Trophoblast cell (in vitro differentiated cells and primary cell): ENCODE measurements around the gene CPOX.

Experiments used
- DNase-seq, 2 donors: peaks; one replicate each; pipeline ENCODE4 v3.0.0-alpha.2; 2016
- H2AFZ ChIP-seq: 2 replicates; pipeline ENCODE4 v1.6.1; 2013; ENCODE audit warnings: low read length, moderate library complexity, mild to moderate bottlenecking; ENCODE audit not compliant: insufficient read depth, poor library complexity
- H2AK5ac ChIP-seq: 2 replicates; pipeline ENCODE4 v1.6.1; 2013; ENCODE audit warnings: mild to moderate bottlenecking, low read length
- H2BK120ac ChIP-seq: 2 replicates; pipeline ENCODE4 v1.6.1; 2013; ENCODE audit warnings: low read length, mild to moderate bottlenecking, moderate library complexity; ENCODE audit not compliant: insufficient read depth, poor library complexity
- H2BK12ac ChIP-seq: 2 replicates; pipeline ENCODE4 v1.6.1; 2013; ENCODE audit warnings: mild to moderate bottlenecking, low read length, moderate library complexity
- H2BK5ac ChIP-seq: 2 replicates; pipeline ENCODE4 v1.6.1; 2013; ENCODE audit warnings: low read length, low read depth, moderate library complexity, mild to moderate bottlenecking; ENCODE audit not compliant: poor library complexity
- H3K14ac ChIP-seq: 2 replicates; pipeline ENCODE4 v1.6.1; 2013; ENCODE audit warnings: mild to moderate bottlenecking, low read length
- H3K18ac ChIP-seq: 2 replicates; pipeline ENCODE4 v1.6.1; 2013; ENCODE audit warnings: mild to moderate bottlenecking, low read length
- H3K23ac ChIP-seq: 2 replicates; pipeline ENCODE4 v1.6.1; 2013; ENCODE audit warnings: low read length
- H3K27ac ChIP-seq: 2 replicates; pipeline ENCODE4 v1.5.1; 2013; ENCODE audit warnings: low read depth, mild to moderate bottlenecking, inconsistent platforms, low read length, moderate library complexity
- H3K27me3 ChIP-seq: 2 replicates; pipeline ENCODE4 v1.6.1; 2013; ENCODE audit warnings: inconsistent platforms, mild to moderate bottlenecking, low read length, moderate library complexity; ENCODE audit not compliant: insufficient read depth
- H3K36me3 ChIP-seq, 2 experiments: 1 replicate in 1 of 2; 2 replicates in 1 of 2; pipeline ENCODE4 v1.6.1; 2013; ENCODE audit warnings: low read length in 2 of 2, mild to moderate bottlenecking in 2 of 2, moderate library complexity in 1 of 2; ENCODE audit not compliant: insufficient read depth in 2 of 2, control insufficient read depth in 1 of 2
- H3K4ac ChIP-seq: 2 replicates; pipeline ENCODE4 v1.6.1; 2013; ENCODE audit warnings: low read depth, mild to moderate bottlenecking, low read length, moderate library complexity
- H3K4me1 ChIP-seq, 2 experiments: 1 replicate in 1 of 2; 2 replicates in 1 of 2; pipeline ENCODE4 v1.6.1; 2013; ENCODE audit warnings: low read length in 2 of 2, mild to moderate bottlenecking in 2 of 2, moderate library complexity in 1 of 2; ENCODE audit not compliant: insufficient read depth in 2 of 2, control insufficient read depth in 1 of 2
- H3K4me2 ChIP-seq: 2 replicates; pipeline ENCODE4 v1.6.1; 2013; ENCODE audit warnings: inconsistent platforms, mild to moderate bottlenecking, low read length, moderate library complexity
- H3K4me3 ChIP-seq: 2 replicates; pipeline ENCODE4 v1.5.1; 2013; ENCODE audit warnings: mild to moderate bottlenecking, low read depth, low read length, inconsistent platforms
- H3K79me1 ChIP-seq: one replicate; pipeline ENCODE4 v1.6.1; 2013; ENCODE audit warnings: low read length
- H3K79me2 ChIP-seq: 2 replicates; pipeline ENCODE4 v1.6.1; 2013; ENCODE audit warnings: low read length, mild to moderate bottlenecking; ENCODE audit not compliant: control insufficient read depth, insufficient read depth, poor library complexity
- H3K9ac ChIP-seq: 2 replicates; pipeline ENCODE4 v1.6.1; 2013; ENCODE audit warnings: mild to moderate bottlenecking, low read length
- H3K9me3 ChIP-seq: 2 replicates; pipeline ENCODE4 v1.6.1; 2013; ENCODE audit warnings: low read depth, mild to moderate bottlenecking, control low read depth, inconsistent platforms, low read length; ENCODE audit not compliant: insufficient read depth
- H4K12ac ChIP-seq: 2 replicates; pipeline ENCODE4 v1.6.1; 2013; ENCODE audit warnings: low read depth, mild to moderate bottlenecking, low read length, moderate library complexity
- H4K8ac ChIP-seq: 2 replicates; pipeline ENCODE4 v1.6.1; 2013; ENCODE audit warnings: low read depth, mild to moderate bottlenecking, low read length, moderate library complexity
- H4K91ac ChIP-seq: one replicate; pipeline ENCODE4 v1.6.1; 2013; ENCODE audit warnings: low read depth, mild to moderate bottlenecking, low read length, moderate library complexity
- WGBS: extraction: QIAGEN DNeasy Blood & Tissue Kit; methylation state at CpG from one replicate; pipeline ENCODE4 v1.1.7; 2013; ENCODE audit warnings: missing lambda C conversion rate; ENCODE audit not compliant: insufficient read length, insufficient coverage; ENCODE audit errors: extremely low coverage; 5-methylcytosine and 5-hydroxymethylcytosine counted together

CPOX gene

GRCh38 chr3:98542623-98543022 is 50.8 kb downstream of the CPOX start:
- H3K79me1 ChIP-seq, result no peaks in the 10 kb centered on the region
- WGBS, result no CpG with 5 or more reads among the region's 1 CpG
- H3K9ac ChIP-seq, result no peak overlapping the region

GRCh38 chr3:98541695-98542094 is 51.7 kb downstream of the CPOX start:
- H2BK12ac ChIP-seq, result no peak overlapping the region
- no peak overlapping the region for H2BK5ac ChIP-seq
- H3K4me2 ChIP-seq, result no peak overlapping the region
- H3K18ac ChIP-seq, result no peak overlapping the region
- H3K27me3 ChIP-seq, result no peaks in the 10 kb centered on the region
- no CpG with 5 or more reads among the region's 1 CpG for WGBS
- no peak overlapping the region for H3K23ac ChIP-seq
- DNase-seq, result peak in 1 of 2 donors; percentile 30
- H3K14ac ChIP-seq, result no peak overlapping the region
- no peaks in the 10 kb centered on the region for H3K9me3 ChIP-seq
- no peak overlapping the region for H3K4ac ChIP-seq
- no peak overlapping the region for H2BK120ac ChIP-seq
- no peak overlapping the region for H4K91ac ChIP-seq
- no peaks in the 10 kb centered on the region for H3K4me1 ChIP-seq
- H2AK5ac ChIP-seq, result no peak overlapping the region
- no peak overlapping the region for H3K27ac ChIP-seq
- H4K8ac ChIP-seq, result no peak overlapping the region
- H2AFZ ChIP-seq, result no peak overlapping the region
- H4K12ac ChIP-seq, result no peak overlapping the region
- no peaks in the 10 kb centered on the region for H3K79me1 ChIP-seq
- no peak overlapping the region for H3K4me3 ChIP-seq
- no peak overlapping the region for H3K9ac ChIP-seq
- no peaks in the 10 kb centered on the region for H3K36me3 ChIP-seq
- H3K79me2 ChIP-seq, result no peaks in the 10 kb centered on the region

More at GRCh38 chr3:98542623-98543022, 50.8 kb downstream of the CPOX start:
- DNase-seq, result no peak
- Histone ChIP-seq H3K4me2 (no peak overlapping the region), H3K27ac (no peak overlapping the region), H3K14ac (no peak overlapping the region), H3K4me3 (no peak overlapping the region), H3K4ac (no peak overlapping the region), H4K8ac (no peak overlapping the region), H3K79me2 (no peaks in the 10 kb centered on the region), H2BK120ac (no peak overlapping the region), H2BK5ac (no peak overlapping the region), H2BK12ac (no peak overlapping the region), H3K23ac (no peak overlapping the region), H4K91ac (no peak overlapping the region), H2AK5ac (no peak overlapping the region), H3K9me3 (no peaks in the 10 kb centered on the region), H4K12ac (no peak overlapping the region), H2AFZ (no peak overlapping the region), H3K36me3 (no peaks in the 10 kb centered on the region), H3K4me1 (no peaks in the 10 kb centered on the region), H3K27me3 (no peaks in the 10 kb centered on the region), H3K18ac (no peak overlapping the region)

- Histone ChIP-seq H3K4me2 (no peak overlapping the region), H3K4me3 (no peak overlapping the region), H3K23ac (no peak overlapping the region), H3K9me3 (no peaks in the 10 kb centered on the region), H2BK120ac (no peak overlapping the region), H2BK12ac (no peak overlapping the region), H3K27me3 (no peaks in the 10 kb centered on the region), H4K91ac (no peak overlapping the region), H4K12ac (no peak overlapping the region), H2AK5ac (no peak overlapping the region), H3K18ac (no peak overlapping the region), H3K9ac (no peak overlapping the region), H3K79me1 (no peaks in the 10 kb centered on the region), H4K8ac (no peak overlapping the region), H3K36me3 (no peaks in the 10 kb centered on the region), H3K4ac (no peak overlapping the region), H3K27ac (no peak overlapping the region), H3K14ac (no peak overlapping the region), H2AFZ (no peak overlapping the region), H3K79me2 (no peaks in the 10 kb centered on the region), H2BK5ac (no peak overlapping the region), H3K4me1 (no peaks in the 10 kb centered on the region)
- no peak for DNase-seq
- no CpG with 5 or more reads among the region's 3 CpGs for WGBS
These were observed 53.1 kb downstream of the CPOX start for GRCh38 chr3:98540346-98540745.

DNA sequence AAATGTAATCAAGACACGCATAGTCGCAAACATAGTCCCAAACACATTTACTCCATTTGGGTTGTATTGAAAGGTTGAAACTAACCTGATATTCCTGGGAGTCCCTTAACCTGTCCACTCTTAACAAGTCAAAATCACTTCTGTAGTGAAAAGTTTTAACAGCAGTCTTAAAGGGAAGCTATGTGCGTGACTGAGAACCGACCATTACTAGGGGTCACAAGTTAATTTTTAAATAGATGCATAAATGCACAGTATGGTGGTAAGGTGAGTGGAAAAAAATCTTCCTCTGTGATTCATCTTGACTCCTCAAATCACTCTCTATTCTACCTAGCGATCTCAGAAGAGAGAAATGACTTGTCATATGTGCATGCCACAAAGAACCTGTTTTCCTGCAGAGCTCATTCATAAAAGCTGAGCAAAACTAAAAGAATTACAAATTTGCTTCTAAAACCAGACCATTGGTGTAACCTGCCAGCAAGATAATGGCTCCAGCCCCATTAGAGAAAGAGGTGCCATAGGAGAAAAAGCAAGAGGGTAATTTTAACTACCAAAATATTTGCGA is 56.9 kb downstream of the CPOX start:
- DNase-seq, result peak; percentile 55 to 84
- no peak overlapping the region for H2AK5ac ChIP-seq
- no peak overlapping the region for H2BK120ac ChIP-seq
- no peak overlapping the region for H3K23ac ChIP-seq
- no peaks in the 10 kb centered on the region for H3K4me1 ChIP-seq
- no peak overlapping the region for H3K4me3 ChIP-seq
- no peak overlapping the region for H2BK5ac ChIP-seq
- H3K36me3 ChIP-seq, result no peaks in the 10 kb centered on the region
- no peak overlapping the region for H3K14ac ChIP-seq
- H3K18ac ChIP-seq, result no peak overlapping the region
- no peak overlapping the region for H4K91ac ChIP-seq
- H2BK12ac ChIP-seq, result no peak overlapping the region
- no peak overlapping the region for H4K8ac ChIP-seq
- no peak overlapping the region for H3K9ac ChIP-seq
- H3K4me2 ChIP-seq, result no peak overlapping the region
- H3K4ac ChIP-seq, result no peak overlapping the region
- no peak overlapping the region for H2AFZ ChIP-seq
- no peaks in the 10 kb centered on the region for H3K79me2 ChIP-seq
- H3K27ac ChIP-seq, result no peak overlapping the region
- no peak overlapping the region for H4K12ac ChIP-seq
- H3K79me1 ChIP-seq, result no peaks in the 10 kb centered on the region
- no CpG with 5 or more reads among the region's 6 CpGs for WGBS
- H3K9me3 ChIP-seq, result no peaks in the 10 kb centered on the region
- no peaks in the 10 kb centered on the region for H3K27me3 ChIP-seq
